Hepatocyte (in vitro differentiated cells): Measurements from ENCODE around the gene PADI2. TPM values are rescaled to one million over a fixed set of nuclear protein-coding genes. Genes with fewer than 3 reads are reported as not detected.

Source experiments
- DNase-seq: peaks from one replicate; pipeline ENCODE4 v3.0.0-alpha.2; 2016; ENCODE audit warnings: low spot score
- H2AFZ ChIP-seq: fragments of 200-600 bp; sonication (generic); 2 replicates; pipeline ENCODE4 v1.6.0; 2016; ENCODE audit warnings: antibody characterized with exemption, mild to moderate bottlenecking
- H3K27ac ChIP-seq: fragments of 200-600 bp; sonication (generic); 2 replicates; pipeline ENCODE4 v1.5.1; 2016; ENCODE audit warnings: mild to moderate bottlenecking
- H3K27me3 ChIP-seq: fragments of 200-600 bp; sonication (generic); 2 replicates; pipeline ENCODE4 v1.6.1; 2016
- H3K36me3 ChIP-seq: fragments of 200-600 bp; sonication (generic); replicated peaks from 2 replicates; pipeline ENCODE4 v1.5.1; 2016; ENCODE audit warnings: low read depth; ENCODE audit not compliant: insufficient read depth
- H3K4me1 ChIP-seq: fragments of 200-600 bp; sonication (generic); 2 replicates; pipeline ENCODE4 v1.5.1; 2016; ENCODE audit warnings: mild to moderate bottlenecking, moderate library complexity; ENCODE audit not compliant: insufficient read depth
- H3K4me2 ChIP-seq: fragments of 200-600 bp; sonication (generic); 2 replicates; pipeline ENCODE4 v1.6.0; 2016
- H3K4me3 ChIP-seq: fragments of 200-600 bp; sonication (generic); 2 replicates; pipeline ENCODE4 v1.5.1; 2016; ENCODE audit warnings: mild to moderate bottlenecking
- H3K79me2 ChIP-seq: fragments of 200-600 bp; sonication (generic); 2 replicates; pipeline ENCODE4 v1.6.0; 2017; ENCODE audit warnings: mild to moderate bottlenecking
- H3K9me2 ChIP-seq: fragments of 200-600 bp; sonication (generic); replicated peaks from 2 replicates; pipeline ENCODE4 v1.6.0; 2017; ENCODE audit warnings: mild to moderate bottlenecking; ENCODE audit not compliant: insufficient read depth
- H3K9me3 ChIP-seq: fragments of 200-600 bp; sonication (generic); 2 replicates; pipeline ENCODE4 v1.5.1; 2016; ENCODE audit warnings: low read depth, mild to moderate bottlenecking
- H4K20me1 ChIP-seq: fragments of 200-600 bp; sonication (generic); 2 replicates; pipeline ENCODE4 v1.6.0; 2016; ENCODE audit warnings: mild to moderate bottlenecking; ENCODE audit not compliant: insufficient read depth, poor library complexity, severe bottlenecking
- CTCF ChIP-seq: fragments of 200-600 bp; sonication (generic); IDR thresholded peaks from 2 replicates; pipeline ENCODE4 v1.5.1; 2016; ENCODE audit warnings: antibody characterized with exemption, mild to moderate bottlenecking; ENCODE audit not compliant: poor library complexity
- EZH2 ChIP-seq: fragments of 200-600 bp; sonication (generic); IDR thresholded peaks from 2 replicates; pipeline ENCODE4 v1.6.1; 2016; ENCODE audit warnings: antibody characterized with exemption, mild to moderate bottlenecking, borderline replicate concordance
- EZH2phosphoT487 ChIP-seq: fragments of 200-600 bp; sonication (generic); IDR thresholded peaks from one replicate; pipeline ENCODE4 v1.6.1; 2018; ENCODE audit warnings: antibody characterized with exemption, mild to moderate bottlenecking, low read depth, moderate library complexity; ENCODE audit not compliant: unreplicated experiment, severe bottlenecking
- WGBS: methylation state at CpG from one replicate; pipeline ENCODE4 v1.1.6; 2016; ENCODE audit warnings: low lambda C conversion rate; ENCODE audit errors: missing lambda C conversion rate; 5-methylcytosine and 5-hydroxymethylcytosine counted together
- polyA plus RNA-seq: library from polyadenylated mRNA; unstranded; fragments of >200 nt; fragmentation: Nextera tagmentation; extraction: Ambion mirVana; gene quantifications from 2 replicates; pipeline ENCODE4 v1.2.1, GENCODE V29; 2016
- total RNA-seq: library from RNA; depleted of rRNA; stranded (reverse); fragments of >200 nt; gene quantifications from 2 replicates; pipeline ENCODE4 v1.2.3, GENCODE V29; 2014

PADI2 gene
- total and polyA plus RNA-seq, 2 experiments from 2014 or later = 10.6 to 11.3 TPM

DNA sequence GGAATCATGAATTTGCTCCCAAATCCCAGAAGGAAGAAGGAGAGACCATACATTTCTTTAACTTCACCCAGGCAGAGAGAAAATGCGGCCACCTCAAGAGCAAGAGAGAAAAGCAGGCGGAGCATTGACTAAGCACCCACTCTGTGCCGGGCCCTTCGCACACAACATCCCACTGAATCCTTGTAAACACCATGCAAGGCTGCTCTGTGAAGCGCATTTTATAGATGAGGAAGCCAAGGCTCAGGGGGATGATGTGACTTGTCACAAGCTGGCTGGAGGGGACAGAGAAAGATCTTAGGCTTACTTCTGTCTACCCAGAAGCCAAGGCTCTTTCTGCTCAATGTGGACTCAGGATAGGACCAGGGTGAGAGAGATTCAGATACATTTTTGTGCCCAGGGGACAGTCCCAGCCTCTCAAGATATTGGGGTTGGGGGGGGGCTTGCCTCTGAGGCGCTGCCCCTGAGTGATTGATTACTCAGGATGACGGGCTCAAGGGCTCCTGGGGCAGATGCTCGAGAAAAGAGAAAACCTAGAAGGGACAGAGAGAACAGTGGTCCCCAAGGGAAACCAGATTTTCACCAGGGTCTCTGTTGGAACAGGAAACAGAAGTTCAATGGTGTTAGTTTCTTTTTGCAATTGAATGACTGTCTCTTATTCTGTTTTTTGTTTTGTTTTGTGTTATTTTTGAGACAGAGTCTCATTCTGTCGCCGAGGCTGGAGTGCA lies 19.5 kb downstream of the PADI2 start:
- Histone ChIP-seq H3K79me2 (no peaks in the 10 kb centered on the region), H3K4me1 (no peaks in the 10 kb centered on the region), H2AFZ (no peak overlapping the region), H3K36me3 (no peaks in the 10 kb centered on the region), H3K4me3 (no peak overlapping the region), H3K4me2 (no peak overlapping the region), H3K9me2 (no peaks in the 10 kb centered on the region), H4K20me1 (no peaks in the 10 kb centered on the region), H3K9me3 (no peaks in the 10 kb centered on the region), H3K27me3 (no peaks in the 10 kb centered on the region), H3K27ac (no peak overlapping the region)
- 83% methylated on average over 10 of the region's 10 CpGs for WGBS
- TF ChIP-seq CTCF = no peak
- TF ChIP-seq EZH2 = no peak
- no peak for TF ChIP-seq EZH2phosphoT487
- no peak for DNase-seq

DNA sequence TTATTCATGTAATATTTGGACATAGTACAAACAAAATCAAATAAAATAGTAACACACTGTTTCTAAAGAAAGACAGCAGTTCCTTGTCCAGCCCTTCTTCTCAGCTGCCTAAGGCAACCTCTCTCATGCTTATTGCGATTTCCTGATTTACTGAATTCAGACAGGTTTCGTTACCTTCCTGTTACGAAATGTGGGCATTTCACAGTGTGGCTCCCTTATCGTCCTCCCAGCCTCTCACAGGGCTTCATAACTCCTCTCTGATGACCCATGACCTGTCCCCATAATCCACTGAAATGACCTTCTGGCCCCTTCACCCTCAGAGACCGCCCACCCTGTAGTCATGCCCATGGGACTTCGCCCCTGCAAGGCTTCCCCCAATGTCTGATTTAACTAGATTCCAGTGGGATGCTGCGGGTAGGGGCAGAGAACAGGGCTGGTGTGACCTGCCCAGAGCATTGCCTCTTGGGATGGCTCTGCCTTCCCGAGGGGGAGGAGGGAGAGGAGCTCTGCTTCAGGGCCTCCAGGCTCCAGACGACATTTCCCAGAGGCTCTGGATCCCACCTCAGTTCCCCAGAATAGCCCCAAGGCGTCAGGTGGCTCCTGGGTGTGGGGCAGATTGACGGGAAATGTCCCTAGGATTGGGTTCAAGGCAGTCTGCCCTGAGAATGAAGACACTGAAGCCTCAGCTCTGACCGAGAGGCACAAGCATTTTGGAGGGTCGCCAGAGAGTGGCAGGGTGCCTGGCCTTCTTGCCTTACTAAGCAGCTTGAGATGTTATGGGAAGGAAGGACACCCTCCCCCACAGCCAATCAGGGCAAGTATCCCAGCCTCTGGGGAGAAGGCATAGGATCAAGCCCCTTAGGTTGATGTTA lies 20.6 kb downstream of the PADI2 start:
- H3K4me1 ChIP-seq = no peaks in the 10 kb centered on the region
- H3K27me3 ChIP-seq = no peaks in the 10 kb centered on the region
- no peak overlapping the region for H3K4me2 ChIP-seq
- no peak for TF ChIP-seq CTCF
- TF ChIP-seq EZH2 = no peak
- no peak for TF ChIP-seq EZH2phosphoT487
- H2AFZ ChIP-seq = no peak overlapping the region
- no peaks in the 10 kb centered on the region for H3K79me2 ChIP-seq
- H3K27ac ChIP-seq = no peak overlapping the region
- DNase-seq = no peak
- 75% methylated on average over 13 of the region's 13 CpGs for WGBS
- no peaks in the 10 kb centered on the region for H3K9me3 ChIP-seq
- no peaks in the 10 kb centered on the region for H3K36me3 ChIP-seq
- no peaks in the 10 kb centered on the region for H4K20me1 ChIP-seq
- H3K4me3 ChIP-seq = no peak overlapping the region
- H3K9me2 ChIP-seq = no peaks in the 10 kb centered on the region

- Histone ChIP-seq H3K9me3 (no peaks in the 10 kb centered on the region), H3K27ac (no peak overlapping the region), H3K4me3 (no peak overlapping the region), H3K79me2 (no peaks in the 10 kb centered on the region), H3K9me2 (no peaks in the 10 kb centered on the region), H3K27me3 (no peaks in the 10 kb centered on the region), H3K36me3 (no peaks in the 10 kb centered on the region), H4K20me1 (no peaks in the 10 kb centered on the region), H3K4me1 (no peaks in the 10 kb centered on the region), H2AFZ (no peak overlapping the region), H3K4me2 (no peak overlapping the region)
- no peak for DNase-seq
- TF ChIP-seq CTCF (no peak), EZH2 (no peak), EZH2phosphoT487 (no peak)
- 75% methylated on average over 14 of the region's 14 CpGs for WGBS
Observed at GRCh38 chr1:17097787-17098186, 21.5 kb downstream of the PADI2 start.
